MCF 10A (cell line): Measurements from ENCODE around the gene CCDC201. TPM values are rescaled to one million over a fixed set of nuclear protein-coding genes. Genes with fewer than 3 reads are reported as not detected.

Experiments
- BruUV-seq: library from RNA; stranded (reverse); fragments of 400-500 nt; replicated peaks from 2 replicates; lab custom pipeline; 2021; lab: Mats Ljungman, UMichigan
- CTCF ChIA-PET: fragments of 300-600 bp; sonication (Branson Sonifier 250); formaldehyde crosslinking; extraction: SDS; loops from one replicate; lab custom pipeline; 2021; ENCODE audit warnings: antibody characterized with exemption, inconsistent platforms; lab: Yijun Ruan, JAX
- POLR2A ChIA-PET: fragments of 300-600, 350-650 bp; sonication (Branson Sonifier 250); formaldehyde crosslinking; extraction: SDS; loops from one replicate; lab custom pipeline; 2020; ENCODE audit warnings: antibody characterized with exemption, inconsistent platforms; lab: Yijun Ruan, JAX
- DNase-seq: peaks from one replicate; pipeline ENCODE4 v3.0.0-alpha.2; 2018; ENCODE audit not compliant: unreplicated experiment
- H3K27ac Mint-ChIP-seq: one replicate; pipeline ENCODE4 v1.8.0; 2022; ENCODE audit warnings: mild to moderate bottlenecking, low read depth, mixed read lengths; ENCODE audit not compliant: unreplicated experiment
- H3K27me3 Mint-ChIP-seq: one replicate; pipeline ENCODE4 v1.8.0; 2022; ENCODE audit warnings: mixed read lengths; ENCODE audit not compliant: insufficient read depth, unreplicated experiment
- H3K36me3 Mint-ChIP-seq: one replicate; pipeline ENCODE4 v1.8.0; 2022; ENCODE audit warnings: mild to moderate bottlenecking, moderate library complexity, mixed read lengths; ENCODE audit not compliant: insufficient read depth, unreplicated experiment
- H3K4me1 Mint-ChIP-seq: one replicate; pipeline ENCODE4 v1.8.0; 2022; ENCODE audit warnings: mixed read lengths; ENCODE audit not compliant: insufficient read depth, unreplicated experiment
- H3K4me3 Mint-ChIP-seq: one replicate; pipeline ENCODE4 v1.8.0; 2022; ENCODE audit warnings: mild to moderate bottlenecking, moderate library complexity, mixed read lengths; ENCODE audit not compliant: unreplicated experiment
- H3K9me3 Mint-ChIP-seq: one replicate; pipeline ENCODE4 v1.8.0; 2022; ENCODE audit warnings: mixed read lengths; ENCODE audit not compliant: unreplicated experiment
- intact Hi-C: fragments of 100-400 bp; cut with micrococcal nuclease; formaldehyde crosslinking; loops from 2 replicates; pipeline ENCODE4 v1.14.1; 2022
- total RNA-seq: library from RNA; stranded (reverse); gene quantifications from 2 replicates; pipeline ENCODE4 v1.2.3, GENCODE V29; 2022
- TF ChIP-seq, protein P1 (sequence below): fragments of 200-600 bp; IDR thresholded peaks from one replicate; pipeline ENCODE4 v1.8.0; 2022; ENCODE audit warnings: antibody characterized with exemption, mild to moderate bottlenecking; ENCODE audit not compliant: unreplicated experiment

CCDC201 gene
- total RNA-seq, 1 experiment from 2014 or later, result not detected

DNA sequence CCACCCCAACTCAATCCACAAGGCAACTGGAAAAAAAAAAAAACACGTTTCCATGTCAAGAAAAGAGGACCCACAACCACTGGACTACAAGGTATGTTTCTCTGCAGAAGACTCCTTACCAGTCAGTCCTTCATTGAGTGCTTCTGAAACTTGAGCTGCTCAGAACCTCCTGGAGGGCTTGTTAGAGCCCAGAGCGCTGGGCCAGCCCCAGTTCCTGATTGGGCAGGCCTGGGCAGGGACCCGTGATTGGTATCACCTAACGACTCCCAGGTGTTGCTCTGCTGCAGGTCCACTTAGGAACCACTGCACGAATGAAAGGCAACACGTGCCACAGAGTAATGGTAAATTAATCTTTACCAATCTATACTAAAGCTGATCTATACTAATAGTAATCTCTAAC is 473 bp upstream of the CCDC201 start:
- no TSS peak for BruUV-seq
- DNase-seq, result no peak
- peaks cover 10% of the 10 kb centered on the region for H3K9me3 Mint-ChIP-seq
- no peak overlapping the region for H3K4me3 Mint-ChIP-seq
- intact Hi-C loops, result loop anchor here (5.0 kb wide), 2 partner anchors 49 to 479 kb away; partner anchors contain the start of gene IGFBP3
- peaks cover 6% of the 10 kb centered on the region for H3K4me1 Mint-ChIP-seq
- H3K27ac Mint-ChIP-seq, result no peak overlapping the region
- TF ChIP-seq, protein P1, sequence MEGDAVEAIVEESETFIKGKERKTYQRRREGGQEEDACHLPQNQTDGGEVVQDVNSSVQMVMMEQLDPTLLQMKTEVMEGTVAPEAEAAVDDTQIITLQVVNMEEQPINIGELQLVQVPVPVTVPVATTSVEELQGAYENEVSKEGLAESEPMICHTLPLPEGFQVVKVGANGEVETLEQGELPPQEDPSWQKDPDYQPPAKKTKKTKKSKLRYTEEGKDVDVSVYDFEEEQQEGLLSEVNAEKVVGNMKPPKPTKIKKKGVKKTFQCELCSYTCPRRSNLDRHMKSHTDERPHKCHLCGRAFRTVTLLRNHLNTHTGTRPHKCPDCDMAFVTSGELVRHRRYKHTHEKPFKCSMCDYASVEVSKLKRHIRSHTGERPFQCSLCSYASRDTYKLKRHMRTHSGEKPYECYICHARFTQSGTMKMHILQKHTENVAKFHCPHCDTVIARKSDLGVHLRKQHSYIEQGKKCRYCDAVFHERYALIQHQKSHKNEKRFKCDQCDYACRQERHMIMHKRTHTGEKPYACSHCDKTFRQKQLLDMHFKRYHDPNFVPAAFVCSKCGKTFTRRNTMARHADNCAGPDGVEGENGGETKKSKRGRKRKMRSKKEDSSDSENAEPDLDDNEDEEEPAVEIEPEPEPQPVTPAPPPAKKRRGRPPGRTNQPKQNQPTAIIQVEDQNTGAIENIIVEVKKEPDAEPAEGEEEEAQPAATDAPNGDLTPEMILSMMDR, result no peak
- no peaks in the 10 kb centered on the region for H3K36me3 Mint-ChIP-seq
- H3K27me3 Mint-ChIP-seq, result no peaks in the 10 kb centered on the region
- CTCF ChIA-PET, result interaction anchor here (0.6 to 0.7 kb wide), 2 partner anchors 19 to 20 kb away, joined by 4 to 5 read pairs; no protein-coding TSS in a partner anchor
- POLR2A ChIA-PET, result interaction anchor here (0.5 kb wide), 1 partner anchor 9 kb away, joined by 3 read pairs; no protein-coding TSS in a partner anchor

DNA sequence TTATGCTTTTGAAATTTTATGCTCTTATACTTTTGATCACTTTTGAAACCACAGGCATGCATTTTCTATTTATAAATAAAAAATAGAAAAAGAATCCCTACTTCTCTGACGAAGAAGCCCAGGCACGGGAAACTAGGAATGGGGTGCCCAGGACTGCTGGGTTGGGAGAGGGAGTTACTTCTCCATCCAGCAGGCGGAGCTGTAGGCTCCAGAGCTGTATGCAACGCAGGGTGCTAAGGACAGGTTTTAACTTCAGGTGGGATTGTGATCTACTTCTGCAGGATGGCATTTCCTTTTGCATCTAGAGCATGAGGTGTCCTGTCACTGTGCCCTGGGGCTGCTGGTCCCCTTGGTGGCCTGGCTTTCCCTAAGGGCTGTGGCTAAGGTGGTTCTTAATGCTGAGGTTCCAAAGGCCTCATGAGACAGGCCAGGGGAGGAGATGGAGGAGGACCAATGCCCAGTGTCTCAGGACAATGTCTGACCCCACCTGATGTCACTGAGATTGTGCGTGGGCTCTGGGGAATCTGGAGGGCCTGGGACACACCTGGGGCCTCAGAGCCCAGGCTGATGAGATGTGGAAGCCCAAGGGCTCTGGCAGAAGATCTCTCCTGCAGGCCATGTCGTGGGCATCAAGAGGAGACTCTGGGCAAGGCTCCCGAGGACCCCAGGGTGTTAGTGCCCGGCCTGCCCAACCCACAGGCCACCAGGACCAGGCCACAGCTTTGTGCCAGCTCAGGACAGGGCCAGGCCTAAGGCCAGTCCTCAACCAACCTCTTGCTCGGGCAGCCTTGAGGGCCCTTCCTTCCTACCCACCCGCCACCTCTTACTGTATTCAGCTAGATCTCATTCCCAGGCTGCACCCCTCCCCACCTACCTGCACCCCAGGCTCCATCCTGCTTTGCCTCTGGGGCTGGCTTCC is 507 bp downstream of the CCDC201 start:
- TF ChIP-seq, protein P1, result peak; percentile 61
- CTCF ChIA-PET, result interaction anchor here (0.5 to 1.2 kb wide), 3 partner anchors 45 to 1449 kb away, joined by 3 to 4 read pairs (median 3); no protein-coding TSS in a partner anchor
- Mint-ChIP-seq H3K4me3 (no peak overlapping the region), H3K27ac (no peak overlapping the region), H3K4me1 (peaks cover 6% of the 10 kb centered on the region), H3K9me3 (peaks cover 7% of the 10 kb centered on the region), H3K27me3 (no peaks in the 10 kb centered on the region), H3K36me3 (no peaks in the 10 kb centered on the region)
- POLR2A ChIA-PET, result interaction anchor here (0.5 to 1.4 kb wide), 3 partner anchors 9 to 667 kb away, joined by 3 read pairs; no protein-coding TSS in a partner anchor
- intact Hi-C loops, result loop anchor here (5.0 kb wide), 2 partner anchors 50 to 480 kb away; partner anchors contain the start of gene IGFBP3
- no TSS peak for BruUV-seq
- DNase-seq, result peak; percentile 42

DNA sequence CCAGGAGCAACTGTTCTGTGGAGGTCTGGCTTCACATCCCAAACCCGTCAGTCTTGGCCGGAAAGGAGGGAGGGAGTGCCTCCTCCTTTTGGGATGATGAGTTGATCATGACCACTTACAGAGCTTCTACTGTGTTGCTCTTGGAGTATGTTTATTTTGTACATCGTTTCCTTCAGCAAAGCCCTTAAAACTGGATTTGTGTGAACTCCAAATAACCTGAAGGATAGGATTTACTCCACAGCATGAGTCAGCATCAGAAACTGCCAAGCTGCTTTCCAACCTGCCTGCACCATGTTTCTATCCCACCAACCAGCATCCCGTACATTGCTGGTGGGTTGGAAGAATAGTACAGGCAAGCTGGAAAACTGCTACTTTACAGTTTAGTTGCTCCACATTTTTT is 3.5 kb downstream of the CCDC201 start:
- Mint-ChIP-seq H3K27me3 (no peaks in the 10 kb centered on the region), H3K4me1 (no peaks in the 10 kb centered on the region), H3K36me3 (no peaks in the 10 kb centered on the region), H3K27ac (no peak overlapping the region), H3K9me3 (no peaks in the 10 kb centered on the region), H3K4me3 (no peak overlapping the region)
- ChIA-PET POLR2A (no interaction called here), CTCF (interaction anchor here (0.5 to 0.6 kb wide), 2 partner anchors 1376 to 1385 kb away, joined by 3 read pairs; no protein-coding TSS in a partner anchor)
- TF ChIP-seq, protein P1, result no peak
- no peak for DNase-seq
- intact Hi-C loops, result no loop called here
- no TSS peak for BruUV-seq

DNA sequence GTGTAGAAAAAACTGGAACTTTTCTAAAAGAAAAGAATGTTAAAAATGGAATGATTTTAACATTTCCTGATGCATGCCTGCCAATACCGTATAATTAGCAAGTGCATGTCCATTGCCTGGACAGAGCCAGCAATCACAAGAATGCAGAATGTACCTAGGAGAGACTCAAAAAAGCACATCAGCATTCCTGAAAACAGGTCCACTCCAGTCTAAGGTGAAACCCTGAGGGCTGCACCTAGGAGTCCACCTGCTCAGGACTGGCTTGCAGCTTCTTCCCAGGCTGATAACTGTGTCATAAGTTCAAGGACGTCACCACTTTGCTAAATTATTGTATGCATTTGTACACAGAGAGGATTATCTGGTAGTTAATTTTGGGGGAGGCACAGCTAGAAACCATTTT is 5.4 kb downstream of the CCDC201 start:
- Mint-ChIP-seq H3K36me3 (no peaks in the 10 kb centered on the region), H3K4me3 (no peak overlapping the region), H3K27ac (no peak overlapping the region), H3K4me1 (no peaks in the 10 kb centered on the region), H3K27me3 (no peaks in the 10 kb centered on the region), H3K9me3 (no peaks in the 10 kb centered on the region)
- intact Hi-C loops, result no loop called here
- BruUV-seq, result no TSS peak
- TF ChIP-seq, protein P1, result no peak
- ChIA-PET POLR2A (no interaction called here), CTCF (no interaction called here)
- DNase-seq, result no peak
